HEK293T (cell line): Measurements from ENCODE around the gene PTPRZ1.
A peak's percentile ranks its signal among the peaks of the same experiment; 100 is the strongest.

Experiments
- CTCF ChIA-PET: fragments of 350-600 bp; formaldehyde crosslinking; extraction: SDS; loops from one replicate; lab custom pipeline; 2021; ENCODE audit warnings: antibody characterized with exemption, inconsistent platforms; lab: Yijun Ruan, JAX
- POLR2A ChIA-PET: fragments of 350-600 bp; formaldehyde crosslinking; extraction: SDS; loops from one replicate; lab custom pipeline; 2020; ENCODE audit warnings: antibody characterized with exemption, inconsistent platforms; lab: Yijun Ruan, JAX
- DNase-seq: peaks from one replicate; pipeline ENCODE4 v3.0.0; 2012; ENCODE audit warnings: mixed read lengths; ENCODE audit errors: extremely low spot score
- ARNT ChIP-seq: fragments of 450-650 bp; IDR thresholded peaks from 2 replicates; pipeline ENCODE4 v1.6.1; 2017; ENCODE audit warnings: mild to moderate bottlenecking
- BHLHE40 ChIP-seq: fragments of 450-650 bp; IDR thresholded peaks from 2 replicates; pipeline ENCODE4 v1.6.1; 2016; ENCODE audit warnings: mild to moderate bottlenecking, moderate library complexity, borderline replicate concordance
- CTBP1 ChIP-seq: fragments of 450-650 bp; IDR thresholded peaks from 2 replicates; pipeline ENCODE4 v1.6.1; 2016; ENCODE audit warnings: borderline replicate concordance
- ELF4 ChIP-seq: fragments of 450-650 bp; IDR thresholded peaks from 2 replicates; pipeline ENCODE4 v1.6.1; 2017; ENCODE audit warnings: antibody characterized with exemption
- FOXA1 ChIP-seq: fragments of 450-650 bp; IDR thresholded peaks from 2 replicates; pipeline ENCODE4 v1.6.1; 2016; ENCODE audit warnings: mild to moderate bottlenecking
- FOXK2 ChIP-seq: fragments of 450-650 bp; IDR thresholded peaks from 2 replicates; pipeline ENCODE4 v1.6.1; 2016; ENCODE audit warnings: mild to moderate bottlenecking
- FOXM1 ChIP-seq: fragments of 450-650 bp; IDR thresholded peaks from 2 replicates; pipeline ENCODE4 v1.6.1; 2017; ENCODE audit warnings: mild to moderate bottlenecking, borderline replicate concordance
- HDGF ChIP-seq: fragments of 450-650 bp; IDR thresholded peaks from 2 replicates; pipeline ENCODE4 v1.6.1; 2017; ENCODE audit warnings: antibody characterized with exemption, borderline replicate concordance
- L3MBTL2 ChIP-seq: fragments of 450-650 bp; conservative IDR thresholded peaks from 2 replicates; pipeline ENCODE4 v1.6.1; 2016; ENCODE audit warnings: mild to moderate bottlenecking
- LEF1 ChIP-seq: fragments of 450-650 bp; IDR thresholded peaks from 2 replicates; pipeline ENCODE4 v1.6.1; 2017; ENCODE audit warnings: mild to moderate bottlenecking, borderline replicate concordance
- NFRKB ChIP-seq: fragments of 450-650 bp; IDR thresholded peaks from 2 replicates; pipeline ENCODE4 v1.6.1; 2016; ENCODE audit warnings: mild to moderate bottlenecking, moderate library complexity
- PKNOX1 ChIP-seq: fragments of 450-650 bp; IDR thresholded peaks from 2 replicates; pipeline ENCODE4 v1.6.1; 2016
- SP1 ChIP-seq: fragments of 450-650 bp; IDR thresholded peaks from 2 replicates; pipeline ENCODE4 v1.6.1; 2017
- SUZ12 ChIP-seq: fragments of 450-650 bp; IDR thresholded peaks from 2 replicates; pipeline ENCODE4 v1.6.1; 2016; ENCODE audit warnings: mild to moderate bottlenecking
- TARDBP ChIP-seq: fragments of 450-650 bp; IDR thresholded peaks from 2 replicates; pipeline ENCODE4 v1.6.1; 2016
- ZNF384 ChIP-seq: fragments of 450-650 bp; IDR thresholded peaks from 2 replicates; pipeline ENCODE4 v1.6.1; 2016

The PTPRZ1 gene

GRCh38 chr7:121873289-121874194, 581 bp downstream of the PTPRZ1 start:
- POLR2A ChIA-PET, result no interaction called here
- peak; percentile 31 for DNase-seq
- TF ChIP-seq L3MBTL2 (peak; percentile 72), FOXK2 (no peak), PKNOX1 (no peak), HDGF (no peak), CTBP1 (peak; percentile 24; the same call in 1 of the 2 replicates), SUZ12 (no peak), BHLHE40 (no peak), TARDBP (no peak), FOXA1 (no peak), ELF4 (no peak), ZNF384 (no peak), LEF1 (no peak)
- CTCF ChIA-PET, result interaction anchor here (0.6 kb wide), 2 partner anchors 106 to 240 kb away, joined by 3 read pairs; no protein-coding TSS in a partner anchor

GRCh38 chr7:121874298-121874697, 1.3 kb downstream of the PTPRZ1 start:
- TF ChIP-seq HDGF, result no peak
- no peak for TF ChIP-seq SUZ12
- POLR2A ChIA-PET, result no interaction called here
- CTCF ChIA-PET, result interaction anchor here (0.6 kb wide), 2 partner anchors 106 to 241 kb away, joined by 3 read pairs; no protein-coding TSS in a partner anchor
- no peak for DNase-seq

- TF ChIP-seq L3MBTL2, result no peak
- no peak for TF ChIP-seq LEF1
- no peak for TF ChIP-seq CTBP1
- TF ChIP-seq ZNF384, result no peak
- TF ChIP-seq ELF4, result no peak
- TF ChIP-seq SUZ12, result no peak
- no peak for TF ChIP-seq PKNOX1
- no peak for TF ChIP-seq FOXK2
- TF ChIP-seq FOXA1, result no peak
- TF ChIP-seq TARDBP, result no peak
- TF ChIP-seq FOXM1, result no peak
- no peak for TF ChIP-seq SP1
- TF ChIP-seq NFRKB, result no peak
- TF ChIP-seq HDGF, result no peak
- no peak for DNase-seq
- ChIA-PET POLR2A (no interaction called here), CTCF (no interaction called here)
These were observed 2.2 kb downstream of the PTPRZ1 start for GRCh38 chr7:121875203-121875602.

- CTCF ChIA-PET, result no interaction called here
- POLR2A ChIA-PET, result no interaction called here
- DNase-seq, result no peak
- TF ChIP-seq NFRKB, result no peak
- no peak for TF ChIP-seq HDGF
These were observed 3.9 kb downstream of the PTPRZ1 start for GRCh38 chr7:121876656-121877500.

GRCh38 chr7:121878918-121879464, 6.0 kb downstream of the PTPRZ1 start:
- no peak for DNase-seq
- ChIA-PET CTCF (interaction anchor here (0.7 kb wide), 1 partner anchor 10 kb away, joined by 3 read pairs; no protein-coding TSS in a partner anchor), POLR2A (no interaction called here)
- TF ChIP-seq FOXA1 (no peak), ZNF384 (no peak), PKNOX1 (no peak), L3MBTL2 (no peak), NFRKB (no peak), SP1 (no peak), LEF1 (no peak), FOXM1 (no peak), HDGF (no peak), BHLHE40 (no peak), ARNT (no peak), TARDBP (no peak), ELF4 (no peak), FOXK2 (no peak)
